Activated CD8-positive, alpha-beta T cell treated with anti-CD3 and anti-CD28 coated beads, Interleukin-2, amount 10 ng/mL, durations not matched to agents 7 days and 5 days (primary cell): Measurements from ENCODE around the gene ETV3. TPM values are rescaled to one million over a fixed set of nuclear protein-coding genes. Genes with fewer than 3 reads are reported as not detected.
A peak's percentile ranks its signal among the peaks of the same experiment; 100 is the strongest.

ENCODE experiments used
- ATAC-seq: fragments of 150-1000 bp; cut with Tn5 transposase; one replicate; pipeline ENCODE4 v1.10.0; 2021; ENCODE audit warnings: moderate library complexity
- CTCF ChIA-PET: fragments of 350-600 bp; sonication (Branson Sonifier 250); formaldehyde crosslinking; loops from one replicate; lab custom pipeline; 2021; ENCODE audit warnings: antibody characterized with exemption; lab: Charles Lee
- POLR2A ChIA-PET: fragments of 350-600 bp; sonication (Branson Sonifier 250); formaldehyde crosslinking; loops from one replicate; lab custom pipeline; 2021; ENCODE audit warnings: antibody characterized with exemption; lab: Charles Lee
- DNase-seq: peaks from one replicate; pipeline ENCODE4 v3.0.0-alpha.2; 2020
- H3K27ac Mint-ChIP-seq: one replicate; pipeline ENCODE4 v1.8.0; 2021; ENCODE audit warnings: mild to moderate bottlenecking, mixed read lengths
- H3K27me3 Mint-ChIP-seq: one replicate; pipeline ENCODE4 v1.8.0; 2021; ENCODE audit warnings: low read depth, mixed read lengths
- H3K36me3 Mint-ChIP-seq: one replicate; pipeline ENCODE4 v1.8.0; 2021; ENCODE audit warnings: low read depth, mixed read lengths
- H3K4me1 Mint-ChIP-seq: one replicate; pipeline ENCODE4 v1.8.0; 2021; ENCODE audit warnings: low read depth, mixed read lengths
- H3K4me3 Mint-ChIP-seq: one replicate; pipeline ENCODE4 v1.8.0; 2021; ENCODE audit warnings: mild to moderate bottlenecking, mixed read lengths
- H3K9me3 Mint-ChIP-seq: one replicate; pipeline ENCODE4 v1.8.0; 2022; ENCODE audit warnings: mixed read lengths; ENCODE audit not compliant: insufficient read depth
- total RNA-seq, 2 experiments: library from RNA; stranded (reverse); gene quantifications; one replicate each; pipeline ENCODE4 v1.2.3, GENCODE V29; 2021

The ETV3 gene
- total RNA-seq, 2 experiments from 2014 or later = 38.2 to 40.2 TPM

- Mint-ChIP-seq H3K9me3 (no peaks in the 10 kb centered on the region), H3K4me1 (no peaks in the 10 kb centered on the region), H3K27ac (no peak overlapping the region), H3K36me3 (no peaks in the 10 kb centered on the region), H3K4me3 (no peak overlapping the region), H3K27me3 (no peaks in the 10 kb centered on the region)
- ChIA-PET POLR2A (interaction anchor here (1.6 kb wide), 1 partner anchor 65 kb away, joined by 18 read pairs; no protein-coding TSS in a partner anchor), CTCF (interaction anchor here (0.6 to 8.8 kb wide), 22 partner anchors 8 to 573 kb away, joined by 3 to 470 read pairs (median 10); partner anchors contain the start of genes ETV3 and ETV3L)
- DNase-seq (no peak), ATAC-seq (no peak)
These were observed 47.4 kb downstream of the ETV3 start for GRCh38 chr1:157090771-157091170.

- Mint-ChIP-seq H3K27me3 (no peaks in the 10 kb centered on the region), H3K4me1 (no peaks in the 10 kb centered on the region), H3K36me3 (no peaks in the 10 kb centered on the region), H3K27ac (no peak overlapping the region), H3K9me3 (no peaks in the 10 kb centered on the region), H3K4me3 (no peak overlapping the region)
- POLR2A ChIA-PET = interaction anchor here (1.6 kb wide), 1 partner anchor 66 kb away, joined by 18 read pairs; no protein-coding TSS in a partner anchor
- peak; percentile 89 for DNase-seq
- peak; percentile 94 for ATAC-seq
- CTCF ChIA-PET = interaction anchor here (0.6 to 8.8 kb wide), 31 partner anchors 9 to 574 kb away, joined by 3 to 470 read pairs (median 7); partner anchors contain the start of genes ETV3 and ETV3L
These were observed 48.0 kb downstream of the ETV3 start for GRCh38 chr1:157090196-157090647.

- H3K36me3 Mint-ChIP-seq = no peaks in the 10 kb centered on the region
- no peak overlapping the region for H3K27ac Mint-ChIP-seq
- no peak for DNase-seq
- CTCF ChIA-PET = interaction anchor here (0.6 to 8.8 kb wide), 30 partner anchors 9 to 406 kb away, joined by 3 to 470 read pairs (median 7); partner anchors contain the start of genes ETV3 and ETV3L
- H3K9me3 Mint-ChIP-seq = no peaks in the 10 kb centered on the region
- H3K4me3 Mint-ChIP-seq = no peak overlapping the region
- peak; percentile 30 for ATAC-seq
- H3K4me1 Mint-ChIP-seq = no peaks in the 10 kb centered on the region
- POLR2A ChIA-PET = interaction anchor here (1.6 kb wide), 1 partner anchor 66 kb away, joined by 18 read pairs; no protein-coding TSS in a partner anchor
- H3K27me3 Mint-ChIP-seq = no peaks in the 10 kb centered on the region
These were observed 48.4 kb downstream of the ETV3 start for GRCh38 chr1:157089789-157090188.

DNA sequence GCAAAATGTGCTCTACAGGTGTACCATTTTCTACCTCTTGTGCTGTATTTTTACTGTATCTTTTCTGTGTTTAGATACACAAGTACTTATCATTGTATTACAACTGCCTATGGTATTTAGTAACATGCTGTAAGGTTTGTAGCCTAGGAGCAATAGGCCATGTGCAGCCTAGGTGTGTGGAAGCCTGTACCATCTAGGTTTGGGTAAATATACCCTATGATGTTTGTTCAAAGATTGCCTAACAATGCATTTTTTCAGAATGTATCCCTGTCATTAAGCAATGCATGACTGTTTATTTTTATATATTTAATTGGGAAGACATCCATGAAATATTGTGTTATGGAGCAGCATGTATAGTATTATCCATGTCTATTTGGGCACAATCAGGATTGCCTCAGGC is 49.6 kb downstream of the ETV3 start:
- ChIA-PET CTCF (interaction anchor here (1.2 to 8.8 kb wide), 6 partner anchors 15 to 118 kb away, joined by 3 to 470 read pairs (median 28); no protein-coding TSS in a partner anchor), POLR2A (no interaction called here)
- H3K36me3 Mint-ChIP-seq = no peaks in the 10 kb centered on the region
- H3K27me3 Mint-ChIP-seq = peaks cover 3% of the 10 kb centered on the region
- no peaks in the 10 kb centered on the region for H3K9me3 Mint-ChIP-seq
- H3K4me3 Mint-ChIP-seq = no peak overlapping the region
- no peak for DNase-seq
- no peaks in the 10 kb centered on the region for H3K4me1 Mint-ChIP-seq
- no peak overlapping the region for H3K27ac Mint-ChIP-seq
- ATAC-seq = no peak

DNA sequence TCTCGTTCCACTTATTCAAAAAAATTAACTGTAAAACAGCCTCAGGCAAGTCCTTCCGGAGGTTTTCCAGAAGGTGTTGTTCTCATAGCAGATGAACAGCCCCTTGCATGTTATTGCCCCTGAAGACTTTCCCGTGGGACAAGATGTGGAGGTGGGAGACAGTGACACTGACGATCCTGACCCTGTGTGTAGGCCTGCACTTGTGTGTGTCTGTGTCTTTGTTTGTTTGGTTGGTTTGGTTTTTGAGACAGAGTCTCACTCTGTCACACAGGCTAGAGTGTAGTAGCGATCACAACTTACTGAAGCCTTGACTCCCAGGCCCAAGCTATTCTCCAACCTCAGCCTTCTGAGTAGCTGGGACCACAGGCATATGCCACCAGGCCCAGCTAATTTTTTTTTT is 51.2 kb downstream of the ETV3 start:
- H3K27me3 Mint-ChIP-seq = peaks cover 6% of the 10 kb centered on the region
- no peak overlapping the region for H3K27ac Mint-ChIP-seq
- POLR2A ChIA-PET = no interaction called here
- no peaks in the 10 kb centered on the region for H3K36me3 Mint-ChIP-seq
- no peak for DNase-seq
- no peaks in the 10 kb centered on the region for H3K4me1 Mint-ChIP-seq
- no peaks in the 10 kb centered on the region for H3K9me3 Mint-ChIP-seq
- no peak overlapping the region for H3K4me3 Mint-ChIP-seq
- ATAC-seq = no peak
- CTCF ChIA-PET = interaction anchor here (0.8 to 8.8 kb wide), 3 partner anchors 49 to 74 kb away, joined by 3 to 470 read pairs (median 5); no protein-coding TSS in a partner anchor

GRCh38 chr1:157086299-157086698 is 51.9 kb downstream of the ETV3 start:
- H3K27me3 Mint-ChIP-seq = peaks cover 6% of the 10 kb centered on the region
- CTCF ChIA-PET = interaction anchor here (1.0 to 8.8 kb wide), 2 partner anchors 50 to 66 kb away, joined by 5 to 470 read pairs; no protein-coding TSS in a partner anchor
- no peaks in the 10 kb centered on the region for H3K36me3 Mint-ChIP-seq
- no peak overlapping the region for H3K27ac Mint-ChIP-seq
- ATAC-seq (no peak), DNase-seq (no peak)
- H3K4me3 Mint-ChIP-seq = no peak overlapping the region
- H3K4me1 Mint-ChIP-seq = no peaks in the 10 kb centered on the region
- no peaks in the 10 kb centered on the region for H3K9me3 Mint-ChIP-seq
- POLR2A ChIA-PET = no interaction called here

DNA sequence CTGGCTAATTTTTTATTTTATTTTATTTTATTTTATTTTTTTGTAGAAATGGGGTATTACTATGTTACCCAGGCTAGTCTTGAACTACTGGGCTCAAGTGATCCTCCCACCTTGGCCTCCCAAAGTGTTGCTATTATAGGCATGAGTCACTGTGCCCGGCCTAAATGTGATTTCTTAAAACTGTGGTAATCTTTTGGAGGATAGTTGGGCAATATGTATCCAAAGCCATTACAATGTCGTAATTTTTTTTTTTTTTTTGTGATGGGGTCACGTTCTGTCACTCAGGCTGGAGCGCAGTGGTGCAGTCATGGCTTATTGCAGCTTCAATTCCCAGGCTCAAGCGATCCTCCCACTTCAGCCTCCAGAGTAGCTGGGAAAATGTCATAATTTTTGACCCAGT is 52.8 kb downstream of the ETV3 start:
- DNase-seq = peak; percentile 10
- ChIA-PET POLR2A (no interaction called here), CTCF (interaction anchor here (8.8 kb wide), 1 partner anchor 67 kb away, joined by 470 read pairs; no protein-coding TSS in a partner anchor)
- ATAC-seq = no peak
- Mint-ChIP-seq H3K4me3 (no peak overlapping the region), H3K9me3 (no peaks in the 10 kb centered on the region), H3K27ac (no peak overlapping the region), H3K36me3 (no peaks in the 10 kb centered on the region), H3K4me1 (no peaks in the 10 kb centered on the region), H3K27me3 (peaks cover 6% of the 10 kb centered on the region)

- no peaks in the 10 kb centered on the region for H3K36me3 Mint-ChIP-seq
- H3K9me3 Mint-ChIP-seq = no peaks in the 10 kb centered on the region
- no peak for ATAC-seq
These were observed 53.5 kb downstream of the ETV3 start for GRCh38 chr1:157084720-157085119.

DNA sequence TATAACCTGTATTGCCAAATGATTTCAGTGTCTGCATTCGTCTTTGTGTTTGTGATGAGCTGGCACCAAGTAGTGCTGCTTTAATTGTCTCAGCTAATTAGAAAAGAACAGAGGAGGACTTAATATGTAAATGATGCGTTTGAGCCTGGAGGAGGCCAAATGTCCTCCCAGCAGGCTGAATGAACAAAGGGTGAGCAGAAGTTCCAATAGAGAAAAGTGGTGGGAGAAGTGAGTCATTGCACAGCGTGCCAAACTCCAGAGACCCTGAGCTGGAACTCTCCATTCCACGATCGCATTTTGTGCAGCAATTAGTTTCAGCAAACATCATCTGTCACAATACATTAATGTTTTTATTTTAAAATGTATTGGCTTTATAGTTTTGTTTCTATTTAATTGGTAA is 56.5 kb downstream of the ETV3 start:
- CTCF ChIA-PET = interaction anchor here (0.6 to 3.5 kb wide), 3 partner anchors 9 to 111 kb away, joined by 3 to 25 read pairs (median 10); no protein-coding TSS in a partner anchor
- H3K36me3 Mint-ChIP-seq = no peaks in the 10 kb centered on the region
- DNase-seq = peak; percentile 2
- ATAC-seq = no peak
- H3K27me3 Mint-ChIP-seq = peaks cover 23% of the 10 kb centered on the region
- no peaks in the 10 kb centered on the region for H3K4me1 Mint-ChIP-seq
- POLR2A ChIA-PET = no interaction called here
- no peak overlapping the region for H3K27ac Mint-ChIP-seq
- no peak overlapping the region for H3K4me3 Mint-ChIP-seq
- H3K9me3 Mint-ChIP-seq = no peaks in the 10 kb centered on the region

More at GRCh38 chr1:157084720-157085119, 53.5 kb downstream of the ETV3 start:
- ChIA-PET CTCF (interaction anchor here (8.8 kb wide), 1 partner anchor 68 kb away, joined by 470 read pairs; no protein-coding TSS in a partner anchor), POLR2A (interaction anchor here (1.3 kb wide), 1 partner anchor 11 kb away, joined by 5 read pairs; no protein-coding TSS in a partner anchor)
- peak; percentile 8 for DNase-seq
- peaks cover 6% of the 10 kb centered on the region for H3K27me3 Mint-ChIP-seq
- no peak overlapping the region for H3K4me3 Mint-ChIP-seq
- H3K27ac Mint-ChIP-seq = no peak overlapping the region
- H3K4me1 Mint-ChIP-seq = no peaks in the 10 kb centered on the region

DNA sequence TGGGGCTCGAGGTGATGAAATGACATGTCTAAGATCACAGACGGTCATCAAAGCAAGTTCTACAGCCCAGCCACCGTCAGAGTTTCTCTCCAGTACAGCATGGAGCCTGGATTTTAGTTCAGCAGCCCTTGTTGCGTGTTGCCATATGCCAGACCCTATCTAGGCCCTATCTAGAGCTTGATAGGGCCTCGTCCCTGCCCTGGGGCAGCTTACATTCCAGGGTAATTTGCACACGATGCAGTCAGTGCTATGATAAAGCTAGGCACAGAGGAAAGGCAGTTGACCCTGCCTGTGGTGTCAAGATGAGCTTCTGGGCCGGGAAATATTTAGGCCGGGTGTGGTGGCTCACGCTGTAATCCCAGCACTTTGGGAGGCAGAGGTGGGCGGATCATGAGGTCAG is 57.5 kb downstream of the ETV3 start:
- POLR2A ChIA-PET = no interaction called here
- DNase-seq (peak; percentile 9), ATAC-seq (no peak)
- H3K4me1 Mint-ChIP-seq = no peaks in the 10 kb centered on the region
- CTCF ChIA-PET = interaction anchor here (1.4 to 3.5 kb wide), 2 partner anchors 10 to 76 kb away, joined by 10 to 25 read pairs; no protein-coding TSS in a partner anchor
- no peaks in the 10 kb centered on the region for H3K9me3 Mint-ChIP-seq
- H3K4me3 Mint-ChIP-seq = no peak overlapping the region
- H3K27me3 Mint-ChIP-seq = peaks cover 25% of the 10 kb centered on the region
- no peaks in the 10 kb centered on the region for H3K36me3 Mint-ChIP-seq
- no peak overlapping the region for H3K27ac Mint-ChIP-seq

GRCh38 chr1:157077394-157077793 is 60.8 kb downstream of the ETV3 start:
- POLR2A ChIA-PET = no interaction called here
- CTCF ChIA-PET = interaction anchor here (0.8 kb wide), 1 partner anchor 79 kb away, joined by 3 read pairs; no protein-coding TSS in a partner anchor
- ATAC-seq (no peak), DNase-seq (peak; percentile 4)
- H3K36me3 Mint-ChIP-seq = no peaks in the 10 kb centered on the region
- peaks cover 2% of the 10 kb centered on the region for H3K4me1 Mint-ChIP-seq
- H3K4me3 Mint-ChIP-seq = no peak overlapping the region
- H3K27ac Mint-ChIP-seq = no peak overlapping the region
- no peaks in the 10 kb centered on the region for H3K9me3 Mint-ChIP-seq
- peaks cover 28% of the 10 kb centered on the region for H3K27me3 Mint-ChIP-seq
